AG09319 (cell line): ENCODE measurements around the gene AXDND1.

Experiments used
- DNase-seq: peaks from one replicate; pipeline ENCODE4 v3.0.0-alpha.2; 2010; ENCODE audit warnings: low read depth; ENCODE audit errors: extremely low read depth
- TF ChIP-seq, protein P1 (sequence below): IDR thresholded peaks from 2 replicates; pipeline ENCODE4 v1.5.1; 2011; ENCODE audit warnings: low read depth, mild to moderate bottlenecking, inconsistent platforms, low read length, moderate library complexity

The AXDND1 gene

DNA sequence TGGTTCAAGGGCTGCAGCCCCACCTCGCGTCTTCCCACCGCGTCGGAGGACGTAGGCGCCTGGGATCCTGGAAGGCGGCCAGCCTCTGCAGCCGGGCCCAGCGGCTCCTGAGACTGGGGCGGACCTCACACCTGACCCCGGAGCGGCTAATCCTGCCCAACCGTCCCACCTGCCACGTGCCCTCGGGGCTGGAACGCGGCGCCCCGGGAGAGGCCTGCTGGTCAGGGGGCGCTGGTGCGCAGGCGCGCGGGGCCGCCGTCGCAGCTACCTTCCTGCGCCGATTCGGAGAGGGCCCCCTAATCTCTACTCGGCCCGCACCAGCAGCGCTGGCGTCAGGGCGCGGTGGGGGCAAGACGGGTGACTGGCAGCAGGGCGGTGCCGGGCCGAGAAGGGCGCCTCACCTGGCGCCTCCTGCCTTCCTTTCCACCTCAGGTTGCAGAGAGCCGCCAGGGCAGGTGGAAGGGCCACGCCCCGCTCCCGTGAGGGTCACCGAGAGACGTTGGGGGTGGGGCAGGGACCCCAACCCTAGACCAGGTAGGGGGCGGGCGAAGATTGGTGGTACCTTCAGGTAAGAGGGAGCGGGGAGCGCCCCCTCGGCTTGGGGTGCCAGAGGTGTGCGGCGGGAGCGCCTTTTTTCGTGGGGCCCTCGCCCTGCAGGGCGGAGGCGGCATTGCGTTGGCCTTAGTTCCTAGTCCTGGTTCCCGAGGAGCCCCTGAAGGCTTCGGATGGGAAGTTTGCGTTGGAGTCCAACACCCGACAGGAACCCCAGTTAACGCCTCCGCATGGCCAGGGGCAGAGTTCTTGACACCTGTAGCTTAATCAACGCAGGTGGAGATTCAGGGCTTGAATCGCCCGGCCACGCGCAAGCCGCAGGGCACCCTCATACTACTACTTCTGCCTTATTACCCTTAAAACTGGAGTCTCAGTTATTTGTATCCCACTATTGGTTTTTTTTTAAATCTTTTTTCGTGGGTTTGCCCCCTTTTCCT is 226.1 kb downstream of the AXDND1 start, which contains the start of gene TDRD5:
TDRD5 (plus strand) TSS at position 241 of the 989 bp plus-strand sequence. CDS start 784 bp downstream, outside the sequence.
- TF ChIP-seq, protein P1, sequence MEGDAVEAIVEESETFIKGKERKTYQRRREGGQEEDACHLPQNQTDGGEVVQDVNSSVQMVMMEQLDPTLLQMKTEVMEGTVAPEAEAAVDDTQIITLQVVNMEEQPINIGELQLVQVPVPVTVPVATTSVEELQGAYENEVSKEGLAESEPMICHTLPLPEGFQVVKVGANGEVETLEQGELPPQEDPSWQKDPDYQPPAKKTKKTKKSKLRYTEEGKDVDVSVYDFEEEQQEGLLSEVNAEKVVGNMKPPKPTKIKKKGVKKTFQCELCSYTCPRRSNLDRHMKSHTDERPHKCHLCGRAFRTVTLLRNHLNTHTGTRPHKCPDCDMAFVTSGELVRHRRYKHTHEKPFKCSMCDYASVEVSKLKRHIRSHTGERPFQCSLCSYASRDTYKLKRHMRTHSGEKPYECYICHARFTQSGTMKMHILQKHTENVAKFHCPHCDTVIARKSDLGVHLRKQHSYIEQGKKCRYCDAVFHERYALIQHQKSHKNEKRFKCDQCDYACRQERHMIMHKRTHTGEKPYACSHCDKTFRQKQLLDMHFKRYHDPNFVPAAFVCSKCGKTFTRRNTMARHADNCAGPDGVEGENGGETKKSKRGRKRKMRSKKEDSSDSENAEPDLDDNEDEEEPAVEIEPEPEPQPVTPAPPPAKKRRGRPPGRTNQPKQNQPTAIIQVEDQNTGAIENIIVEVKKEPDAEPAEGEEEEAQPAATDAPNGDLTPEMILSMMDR, result no peak
- DNase-seq, result no peak

DNA sequence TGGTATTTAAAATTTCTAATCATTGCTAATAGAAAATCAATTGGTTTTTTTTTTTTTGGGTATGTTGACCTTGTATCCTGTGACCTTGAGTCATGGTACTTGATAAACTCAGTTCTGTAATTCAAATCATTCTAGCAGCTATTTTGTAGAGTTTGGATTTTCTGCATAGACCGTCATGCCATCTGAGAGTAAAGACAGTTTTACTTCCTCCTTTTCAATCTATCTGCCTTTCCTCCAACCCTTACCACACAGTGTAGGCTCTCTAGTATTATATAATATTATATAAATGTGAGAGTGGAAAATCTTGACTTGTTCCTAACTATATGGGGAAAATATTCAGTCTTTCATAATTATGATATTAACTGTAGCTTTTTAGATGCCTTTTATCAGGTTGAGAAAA is 232.9 kb downstream of the AXDND1 start:
- no peak for DNase-seq
- TF ChIP-seq, protein P1, result no peak

DNA sequence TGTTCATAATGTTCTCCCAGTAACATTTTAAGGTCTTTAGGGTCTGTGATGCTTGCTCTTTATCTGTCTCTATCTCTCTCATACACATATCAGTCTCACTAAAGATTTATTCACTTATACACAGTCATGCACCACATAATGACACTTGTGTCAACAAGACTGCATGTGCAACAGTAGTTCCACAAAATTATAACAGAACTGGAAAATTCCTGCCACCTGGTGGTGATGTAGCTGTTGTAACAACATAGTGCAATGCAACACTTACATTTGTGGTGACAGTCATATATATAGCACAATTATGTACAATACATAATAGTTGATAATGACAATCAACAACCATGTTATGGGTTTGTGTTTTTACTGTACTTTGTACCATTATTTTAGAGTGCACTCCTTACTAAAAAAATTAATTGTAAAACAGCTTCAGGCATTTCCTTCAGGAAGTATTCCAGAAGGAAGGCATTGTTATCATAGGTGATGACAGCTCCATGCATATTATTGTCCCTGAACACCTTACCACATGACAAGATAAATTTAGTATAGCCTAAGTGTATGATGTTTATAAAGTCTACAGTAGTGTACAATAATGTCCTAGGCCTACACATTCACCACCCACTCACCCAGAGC is 234.0 kb downstream of the AXDND1 start:
- TF ChIP-seq, protein P1, result peak; percentile 17
- no peak for DNase-seq

DNA sequence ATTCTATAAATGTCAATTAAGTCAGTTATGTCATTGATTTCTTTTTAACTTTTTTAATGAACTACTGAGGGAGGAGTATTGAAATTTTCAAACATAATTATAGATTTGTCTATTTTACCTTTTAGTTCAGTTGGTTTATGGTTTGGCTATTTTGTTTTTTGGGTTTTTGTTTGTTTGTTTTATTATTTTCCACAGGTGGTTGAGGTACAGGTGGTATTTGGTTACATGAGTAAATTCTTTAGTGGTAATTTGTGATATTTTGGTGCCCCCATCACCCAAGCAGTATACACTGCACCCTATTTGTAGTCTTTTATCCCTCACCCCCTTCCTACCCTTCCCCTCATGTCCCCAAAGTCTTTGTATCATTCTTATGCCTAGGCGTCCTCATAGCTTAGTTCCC is 235.3 kb downstream of the AXDND1 start:
- TF ChIP-seq, protein P1, result no peak
- DNase-seq, result no peak
